Adrenal gland (tissue), 5 donors: ENCODE measurements around the gene HLCS.

Experiments
- CTCF ChIP-seq, 6 experiments: fragments of 450-650 bp in 4 of 6; fragments of 200-600 bp in 2 of 6; sonication (generic) in 1 of 6; IDR thresholded peaks; 1 replicate in 5 of 6; 2 replicates in 1 of 6; pipeline versions ENCODE4 v1.5.1 to v1.8.0; 2016 to 2021; ENCODE audit warnings: antibody characterized with exemption in 6 of 6, mild to moderate bottlenecking in 2 of 6, moderate library complexity in 1 of 6
- POLR2A ChIP-seq, 2 donors: fragments of 450-650 bp; IDR thresholded peaks; one replicate each; pipeline ENCODE4 v1.6.1; 2017; ENCODE audit warnings: antibody characterized with exemption in 2 of 2, mild to moderate bottlenecking in 2 of 2, moderate library complexity in 1 of 2
- donor health status: DM: no; HTN: no; CAD: no.

- no peak for TF ChIP-seq CTCF (IDR thresholded peaks at IDR 0.05)
- no peak for TF ChIP-seq POLR2A (IDR thresholded peaks at IDR 0.05)
Observed at GRCh38 chr21:36722370-36723368, 243.8 kb downstream of the HLCS start.
